GM21381 (cell line): Measurements from ENCODE around the gene ADAMTSL1.

Experiments
- ATAC-seq: cut with Tn5 transposase; IDR thresholded peaks from one replicate; pipeline ENCODE4 v1.9.1; 2021; ENCODE audit warnings: mild to moderate bottlenecking, moderate library complexity; ENCODE audit not compliant: unreplicated experiment

ADAMTSL1 gene

GRCh38 chr9:18473652-18474279 lies at the start of gene ADAMTSL1:
Gene ADAMTSL1, plus strand, starts transcription at chr9:18474153. Its CDS starts 80 bp downstream, at chr9:18474233.
- no peak for ATAC-seq

GRCh38 chr9:18427691-18428090 lies 46.3 kb upstream of the ADAMTSL1 start:
- no peak for ATAC-seq

- no peak for ATAC-seq
Measured at GRCh38 chr9:18428661-18429060, 45.3 kb upstream of the ADAMTSL1 start.

GRCh38 chr9:18429070-18429469 lies 44.9 kb upstream of the ADAMTSL1 start:
- no peak for ATAC-seq

GRCh38 chr9:18433620-18434019 lies 40.3 kb upstream of the ADAMTSL1 start:
- ATAC-seq, result no peak

GRCh38 chr9:18437315-18438201 lies 36.4 kb upstream of the ADAMTSL1 start:
- no peak for ATAC-seq

GRCh38 chr9:18438300-18438925 lies 35.5 kb upstream of the ADAMTSL1 start:
- no peak for ATAC-seq

GRCh38 chr9:18438951-18439350 lies 35.0 kb upstream of the ADAMTSL1 start:
- no peak for ATAC-seq

GRCh38 chr9:18441261-18441660 lies 32.7 kb upstream of the ADAMTSL1 start:
- ATAC-seq, result no peak

GRCh38 chr9:18442629-18443491 lies 31.1 kb upstream of the ADAMTSL1 start:
- peak; percentile 92 for ATAC-seq

- ATAC-seq, result no peak
Measured at GRCh38 chr9:18447131-18447530, 26.8 kb upstream of the ADAMTSL1 start.

GRCh38 chr9:18447541-18447940 lies 26.4 kb upstream of the ADAMTSL1 start:
- ATAC-seq, result no peak

GRCh38 chr9:18448101-18448500 lies 25.9 kb upstream of the ADAMTSL1 start:
- no peak for ATAC-seq

- no peak for ATAC-seq
Measured at GRCh38 chr9:18451406-18451805, 22.5 kb upstream of the ADAMTSL1 start.

- ATAC-seq, result no peak
Measured at GRCh38 chr9:18452276-18452675, 21.7 kb upstream of the ADAMTSL1 start.

- no peak for ATAC-seq
Measured at GRCh38 chr9:18456624-18457237, 17.2 kb upstream of the ADAMTSL1 start.

- no peak for ATAC-seq
Measured at GRCh38 chr9:18457510-18457909, 16.4 kb upstream of the ADAMTSL1 start.

- ATAC-seq, result no peak
Measured at GRCh38 chr9:18459962-18460584, 13.9 kb upstream of the ADAMTSL1 start.

- no peak for ATAC-seq
Measured at GRCh38 chr9:18461496-18461895, 12.5 kb upstream of the ADAMTSL1 start.

- ATAC-seq, result no peak
Measured at GRCh38 chr9:18463991-18464390, 10.0 kb upstream of the ADAMTSL1 start.
